ENCODE results near the gene DIPK1A.

- TF ChIP-seq, protein P1, sequence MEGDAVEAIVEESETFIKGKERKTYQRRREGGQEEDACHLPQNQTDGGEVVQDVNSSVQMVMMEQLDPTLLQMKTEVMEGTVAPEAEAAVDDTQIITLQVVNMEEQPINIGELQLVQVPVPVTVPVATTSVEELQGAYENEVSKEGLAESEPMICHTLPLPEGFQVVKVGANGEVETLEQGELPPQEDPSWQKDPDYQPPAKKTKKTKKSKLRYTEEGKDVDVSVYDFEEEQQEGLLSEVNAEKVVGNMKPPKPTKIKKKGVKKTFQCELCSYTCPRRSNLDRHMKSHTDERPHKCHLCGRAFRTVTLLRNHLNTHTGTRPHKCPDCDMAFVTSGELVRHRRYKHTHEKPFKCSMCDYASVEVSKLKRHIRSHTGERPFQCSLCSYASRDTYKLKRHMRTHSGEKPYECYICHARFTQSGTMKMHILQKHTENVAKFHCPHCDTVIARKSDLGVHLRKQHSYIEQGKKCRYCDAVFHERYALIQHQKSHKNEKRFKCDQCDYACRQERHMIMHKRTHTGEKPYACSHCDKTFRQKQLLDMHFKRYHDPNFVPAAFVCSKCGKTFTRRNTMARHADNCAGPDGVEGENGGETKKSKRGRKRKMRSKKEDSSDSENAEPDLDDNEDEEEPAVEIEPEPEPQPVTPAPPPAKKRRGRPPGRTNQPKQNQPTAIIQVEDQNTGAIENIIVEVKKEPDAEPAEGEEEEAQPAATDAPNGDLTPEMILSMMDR (IDR thresholded peaks at IDR 0.05): no peak
- no peak for TF ChIP-seq POLR2A (IDR thresholded peaks at IDR 0.05)
- no peak for TF ChIP-seq EP300 (IDR thresholded peaks at IDR 0.05)
Observed at GRCh38 chr1:92924501-92924900, 36.8 kb downstream of the DIPK1A start.
